Osteocyte (in vitro differentiated cells): ENCODE data around the gene ANAPC15. TPM values are rescaled to one million over a fixed set of nuclear protein-coding genes. Genes with fewer than 3 reads are reported as not detected.

Source experiments
- DNase-seq: peaks from one replicate; pipeline ENCODE4 v3.0.0; 2021; ENCODE audit warnings: mixed read lengths; ENCODE audit not compliant: unreplicated experiment; ENCODE audit errors: extremely low spot score
- H3K27ac Mint-ChIP-seq: one replicate; pipeline ENCODE4 v1.8.0; 2021; ENCODE audit warnings: mild to moderate bottlenecking, mixed read lengths; ENCODE audit not compliant: unreplicated experiment
- H3K27me3 Mint-ChIP-seq: one replicate; pipeline ENCODE4 v1.8.0; 2021; ENCODE audit warnings: mixed read lengths; ENCODE audit not compliant: unreplicated experiment
- H3K36me3 Mint-ChIP-seq: one replicate; pipeline ENCODE4 v1.8.0; 2021; ENCODE audit warnings: mixed read lengths; ENCODE audit not compliant: unreplicated experiment
- H3K4me1 Mint-ChIP-seq: one replicate; pipeline ENCODE4 v1.8.0; 2021; ENCODE audit warnings: mixed read lengths; ENCODE audit not compliant: unreplicated experiment
- H3K4me3 Mint-ChIP-seq: one replicate; pipeline ENCODE4 v1.8.0; 2021; ENCODE audit warnings: mild to moderate bottlenecking, moderate library complexity, mixed read lengths; ENCODE audit not compliant: unreplicated experiment
- H3K9me3 Mint-ChIP-seq: one replicate; pipeline ENCODE4 v1.8.0; 2021; ENCODE audit warnings: mixed read lengths; ENCODE audit not compliant: unreplicated experiment
- total RNA-seq: library from RNA; stranded (reverse); gene quantifications from 2 replicates; pipeline ENCODE4 v1.2.1, GENCODE V29; 2021
- TF ChIP-seq, protein P1 (sequence below): fragments of 200-600 bp; sonication (generic); IDR thresholded peaks from 2 replicates; pipeline ENCODE4 v1.5.0; 2021; ENCODE audit warnings: antibody characterized with exemption, mild to moderate bottlenecking, moderate library complexity

ANAPC15 gene
- total RNA-seq, 1 donor from 2014 or later = 32.3 TPM

DNA sequence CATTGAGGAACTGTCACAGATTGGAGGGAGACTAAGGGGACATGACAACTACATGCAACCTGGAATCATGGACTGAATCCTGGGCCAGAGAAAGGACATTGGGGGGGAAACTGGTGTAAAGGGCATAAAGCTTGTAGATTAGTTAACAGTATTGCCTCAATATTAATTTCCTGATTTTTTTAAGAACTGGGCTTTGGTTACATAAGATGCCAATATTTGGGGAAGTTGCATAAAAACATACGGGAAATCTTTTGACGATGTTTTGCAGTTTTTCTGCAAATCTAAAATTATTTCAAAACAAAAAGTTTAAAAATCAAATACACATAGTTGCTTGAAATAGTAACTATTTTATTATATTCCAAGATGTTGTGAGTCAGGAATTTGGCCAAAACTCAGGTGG is 20.2 kb upstream of the ANAPC15 start:
- TF ChIP-seq, protein P1, sequence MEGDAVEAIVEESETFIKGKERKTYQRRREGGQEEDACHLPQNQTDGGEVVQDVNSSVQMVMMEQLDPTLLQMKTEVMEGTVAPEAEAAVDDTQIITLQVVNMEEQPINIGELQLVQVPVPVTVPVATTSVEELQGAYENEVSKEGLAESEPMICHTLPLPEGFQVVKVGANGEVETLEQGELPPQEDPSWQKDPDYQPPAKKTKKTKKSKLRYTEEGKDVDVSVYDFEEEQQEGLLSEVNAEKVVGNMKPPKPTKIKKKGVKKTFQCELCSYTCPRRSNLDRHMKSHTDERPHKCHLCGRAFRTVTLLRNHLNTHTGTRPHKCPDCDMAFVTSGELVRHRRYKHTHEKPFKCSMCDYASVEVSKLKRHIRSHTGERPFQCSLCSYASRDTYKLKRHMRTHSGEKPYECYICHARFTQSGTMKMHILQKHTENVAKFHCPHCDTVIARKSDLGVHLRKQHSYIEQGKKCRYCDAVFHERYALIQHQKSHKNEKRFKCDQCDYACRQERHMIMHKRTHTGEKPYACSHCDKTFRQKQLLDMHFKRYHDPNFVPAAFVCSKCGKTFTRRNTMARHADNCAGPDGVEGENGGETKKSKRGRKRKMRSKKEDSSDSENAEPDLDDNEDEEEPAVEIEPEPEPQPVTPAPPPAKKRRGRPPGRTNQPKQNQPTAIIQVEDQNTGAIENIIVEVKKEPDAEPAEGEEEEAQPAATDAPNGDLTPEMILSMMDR = no peak
- no peak overlapping the region for H3K27ac Mint-ChIP-seq

DNA sequence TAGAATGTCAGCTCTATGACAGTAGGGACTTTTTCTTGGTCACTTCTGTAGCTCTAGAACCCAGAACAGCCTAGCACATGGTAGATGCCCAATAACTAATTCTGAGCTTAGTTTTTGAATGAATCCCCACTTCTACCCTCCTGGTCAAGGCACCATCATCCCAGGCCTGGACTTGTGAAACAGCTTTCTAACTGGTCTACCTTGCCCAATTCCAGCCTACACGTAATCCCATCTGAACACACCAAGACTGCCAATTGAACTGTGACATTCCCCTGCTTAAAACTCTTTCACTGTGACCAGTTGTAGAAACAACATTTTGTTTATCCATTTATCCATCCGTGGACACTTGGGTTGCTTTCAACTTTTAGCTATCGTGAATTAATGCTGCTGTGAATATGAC is 16.9 kb upstream of the ANAPC15 start:
- Mint-ChIP-seq H3K4me1 (no peaks in the 10 kb centered on the region), H3K27me3 (peaks cover 66% of the 10 kb centered on the region), H3K36me3 (peaks cover 6% of the 10 kb centered on the region), H3K27ac (no peak overlapping the region), H3K4me3 (no peak overlapping the region), H3K9me3 (peaks cover 9% of the 10 kb centered on the region)
- TF ChIP-seq, protein P1 = no peak
- no peak for DNase-seq

More for the DNA sequence above, 20.2 kb upstream of the ANAPC15 start:
- Mint-ChIP-seq H3K27me3 (peaks cover 49% of the 10 kb centered on the region), H3K4me1 (no peaks in the 10 kb centered on the region), H3K36me3 (peaks cover 6% of the 10 kb centered on the region), H3K9me3 (peaks cover 8% of the 10 kb centered on the region), H3K4me3 (no peak overlapping the region)
- DNase-seq = no peak

DNA sequence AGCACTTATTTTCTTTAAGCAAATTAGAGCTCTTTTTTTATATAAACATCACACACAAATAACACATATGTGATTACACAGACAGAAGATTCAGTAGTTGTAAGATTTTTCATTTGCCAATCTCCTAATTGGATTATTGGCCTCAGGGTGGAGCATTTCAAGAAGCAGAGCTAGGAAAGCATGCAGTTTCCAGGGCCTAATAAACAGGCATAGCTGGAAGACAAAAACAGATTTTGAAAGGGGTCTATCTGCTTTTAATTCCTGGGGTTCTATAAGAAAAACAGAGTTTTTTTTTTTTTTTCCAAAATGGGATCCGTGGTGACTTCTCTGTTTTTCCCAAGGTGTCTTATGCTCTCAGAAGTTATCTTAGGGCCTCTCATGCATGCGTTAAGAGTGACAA is 15.4 kb upstream of the ANAPC15 start:
- H3K27me3 Mint-ChIP-seq = peaks cover 66% of the 10 kb centered on the region
- no peak for DNase-seq
- no peak overlapping the region for H3K4me3 Mint-ChIP-seq
- TF ChIP-seq, protein P1 = no peak
- H3K27ac Mint-ChIP-seq = no peak overlapping the region
- peaks cover 6% of the 10 kb centered on the region for H3K36me3 Mint-ChIP-seq
- H3K9me3 Mint-ChIP-seq = peaks cover 9% of the 10 kb centered on the region
- H3K4me1 Mint-ChIP-seq = no peaks in the 10 kb centered on the region

DNA sequence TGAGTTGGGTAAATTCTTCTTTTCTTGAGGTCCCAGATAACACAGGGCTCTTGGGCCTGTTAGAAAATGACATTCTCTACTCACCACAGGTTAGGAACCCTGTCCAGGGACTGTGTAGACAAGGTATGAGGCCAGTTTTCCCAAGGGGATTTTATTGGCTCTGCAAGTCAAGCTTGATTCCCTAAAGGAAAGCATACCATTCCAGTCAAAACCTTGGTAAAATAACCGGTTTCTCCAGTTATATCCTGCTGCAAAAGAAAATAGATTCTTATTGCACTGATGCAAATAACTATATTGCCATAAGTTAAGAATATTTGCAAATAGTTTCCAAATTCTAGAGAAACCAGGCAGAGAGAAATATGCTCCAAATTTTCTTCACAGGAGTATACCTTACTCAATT is 13.5 kb upstream of the ANAPC15 start:
- Mint-ChIP-seq H3K36me3 (peaks cover 6% of the 10 kb centered on the region), H3K4me1 (no peaks in the 10 kb centered on the region), H3K27me3 (peaks cover 60% of the 10 kb centered on the region), H3K4me3 (no peak overlapping the region), H3K9me3 (peaks cover 9% of the 10 kb centered on the region), H3K27ac (no peak overlapping the region)
- TF ChIP-seq, protein P1 = no peak
- no peak for DNase-seq

DNA sequence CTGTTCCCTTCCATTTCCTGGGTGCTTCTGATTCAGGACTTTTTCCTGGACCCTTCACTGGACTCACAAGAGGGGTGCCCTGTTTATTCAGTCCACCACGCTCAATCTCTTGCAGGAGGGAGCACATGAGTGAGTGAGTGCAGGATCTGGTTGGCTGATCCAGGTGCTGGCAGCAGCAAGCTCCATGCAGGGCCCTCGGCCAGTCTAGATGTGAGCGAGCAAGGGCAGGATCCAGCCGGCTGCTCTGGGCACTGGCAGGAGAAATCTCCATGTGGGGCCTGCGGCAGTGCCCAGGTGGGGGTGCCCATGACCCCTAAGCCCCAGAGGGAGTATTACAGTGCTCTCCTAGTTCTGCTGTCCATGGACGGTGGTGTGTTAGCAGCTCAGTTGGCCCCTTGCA is 11.6 kb upstream of the ANAPC15 start:
- Mint-ChIP-seq H3K27me3 (peaks cover 52% of the 10 kb centered on the region), H3K4me1 (no peaks in the 10 kb centered on the region), H3K36me3 (peaks cover 6% of the 10 kb centered on the region), H3K9me3 (peaks cover 9% of the 10 kb centered on the region), H3K4me3 (no peak overlapping the region), H3K27ac (no peak overlapping the region)
- TF ChIP-seq, protein P1 = no peak
- DNase-seq = no peak
